GM12878 (cell line): ENCODE measurements around the gene SIRT7. TPM values are rescaled to one million over a fixed set of nuclear protein-coding genes. Genes with fewer than 3 reads are reported as not detected.

Experiments
- ATAC-seq: fragments of 200-7000 bp; cut with Tn5 transposase; 3 replicates; pipeline ENCODE4 v1.9.1; 2020; ENCODE audit warnings: mild to moderate bottlenecking, moderate library complexity
- BruUV-seq: library from RNA; stranded (reverse); fragments of 400-500 nt; replicated peaks from 2 replicates; lab custom pipeline; 2021; lab: Mats Ljungman, UMichigan
- CTCF ChIA-PET: fragments of 300-600 bp; sonication (Branson Sonifier 250); formaldehyde crosslinking; extraction: SDS; loops from one replicate; lab custom pipeline; 2021; ENCODE audit warnings: inconsistent platforms; lab: Yijun Ruan, JAX
- POLR2A ChIA-PET: fragments of 350-600 bp; formaldehyde crosslinking; extraction: SDS; loops from one replicate; lab custom pipeline; 2021; ENCODE audit warnings: inconsistent platforms; lab: Charles Lee
- RAD21 ChIA-PET: fragments of 300-600 bp; sonication (Branson Sonifier 250); formaldehyde crosslinking; loops from one replicate; lab custom pipeline; 2023; ENCODE audit warnings: antibody characterized with exemption; ENCODE audit not compliant: unreplicated experiment; lab: Charles Lee
- SMC1A ChIA-PET: fragments of 300-600 bp; sonication (Branson Sonifier 250); formaldehyde crosslinking; loops from one replicate; lab custom pipeline; 2023; ENCODE audit not compliant: unreplicated experiment, uncharacterized antibody; lab: Charles Lee
- DNase-seq: peaks from one replicate; pipeline ENCODE4 v3.0.0-alpha.2; 2011; ENCODE audit warnings: low read depth, low spot score
- FAIRE-seq: peaks from 3 replicates; lab custom pipeline; 2011; peaks lifted over from hg19 to GRCh38; lab: Jason Lieb, UNC
- H2AFZ ChIP-seq: 2 replicates; pipeline ENCODE4 v1.6.0; 2011; ENCODE audit warnings: low read depth, low read length, control low read depth; ENCODE audit not compliant: control insufficient read depth
- H3K27ac ChIP-seq: 2 replicates; pipeline ENCODE4 v1.5.1; 2011; ENCODE audit warnings: control low read depth; ENCODE audit not compliant: control insufficient read depth, insufficient read depth
- H3K27me3 ChIP-seq, 2 experiments: replicated peaks in 1 of 2; 2 replicates each; pipeline versions ENCODE4 v1.6.0 to v1.6.1; 2011; ENCODE audit warnings: low read length in 1 of 2; ENCODE audit not compliant: control insufficient read depth in 2 of 2, insufficient read depth in 2 of 2
- H3K36me3 ChIP-seq, 2 experiments: 2 replicates each; pipeline ENCODE4 v1.5.1; 2011; ENCODE audit warnings: low read length in 1 of 2; ENCODE audit not compliant: control insufficient read depth in 2 of 2, insufficient read depth in 2 of 2
- H3K4me1 ChIP-seq: 2 replicates; pipeline ENCODE4 v1.6.1; 2011; ENCODE audit warnings: mild to moderate bottlenecking, low read length, moderate library complexity, mixed read lengths; ENCODE audit not compliant: control insufficient read depth, insufficient read depth
- H3K4me2 ChIP-seq: 2 replicates; pipeline ENCODE4 v1.6.0; 2011; ENCODE audit warnings: control low read depth; ENCODE audit not compliant: control insufficient read depth, insufficient read depth
- H3K4me3 ChIP-seq: fragments of 200-600 bp; sonication (generic); 2 replicates; pipeline ENCODE4 v1.5.1; 2016
- H3K79me2 ChIP-seq: 2 replicates; pipeline ENCODE4 v1.6.0; 2011; ENCODE audit warnings: low read length; ENCODE audit not compliant: control insufficient read depth, insufficient read depth
- H3K9ac ChIP-seq: 2 replicates; pipeline ENCODE4 v1.8.0; 2011; ENCODE audit warnings: low read length, control low read depth, mixed read lengths; ENCODE audit not compliant: control insufficient read depth, insufficient read depth
- H3K9me3 ChIP-seq: replicated peaks from 3 replicates; pipeline ENCODE4 v1.5.1; 2011; ENCODE audit warnings: mild to moderate bottlenecking, low read length; ENCODE audit not compliant: control insufficient read depth, insufficient read depth
- H4K20me1 ChIP-seq: 2 replicates; pipeline ENCODE4 v1.6.0; 2011; ENCODE audit not compliant: control insufficient read depth, insufficient read depth
- HCFC1 ChIP-seq: fragments of 150-350 bp; IDR thresholded peaks from 2 replicates; pipeline ENCODE4 v1.6.1; 2014; ENCODE audit warnings: low read length
- KLF5 ChIP-seq: fragments of 450-650 bp; IDR thresholded peaks from 2 replicates; pipeline ENCODE4 v1.6.1; 2014; ENCODE audit warnings: mild to moderate bottlenecking; ENCODE audit not compliant: partially characterized antibody
- NFIC ChIP-seq: IDR thresholded peaks from 2 replicates; pipeline ENCODE4 v1.6.1; 2012; ENCODE audit warnings: low read depth, mild to moderate bottlenecking, inconsistent platforms, low read length, moderate library complexity
- NFXL1 ChIP-seq: fragments of 450-650 bp; IDR thresholded peaks from 2 replicates; pipeline ENCODE4 v1.6.1; 2017; ENCODE audit warnings: antibody characterized with exemption, mild to moderate bottlenecking, borderline replicate concordance
- NFYA ChIP-seq: IDR thresholded peaks from 2 replicates; pipeline ENCODE4 v1.6.1; 2011; ENCODE audit warnings: low read depth, mild to moderate bottlenecking, low read length, improper control_type of control experiment, borderline replicate concordance
- PKNOX1 ChIP-seq: fragments of 450-650 bp; IDR thresholded peaks from 2 replicates; pipeline ENCODE4 v1.6.1; 2016; ENCODE audit warnings: mild to moderate bottlenecking
- POLR2AphosphoS5 ChIP-seq: IDR thresholded peaks from 2 replicates; pipeline ENCODE4 v1.6.1; 2011; ENCODE audit warnings: mild to moderate bottlenecking, low read length, inconsistent platforms
- RAD51 ChIP-seq: fragments of 450-650 bp; IDR thresholded peaks from 2 replicates; pipeline ENCODE4 v1.6.1; 2016; ENCODE audit warnings: moderate library complexity, mild to moderate bottlenecking, inconsistent platforms
- RELA ChIP-seq: fragments of 450-650 bp; IDR thresholded peaks from 2 replicates; pipeline ENCODE4 v1.8.0; 2014; ENCODE audit warnings: borderline replicate concordance; ENCODE audit not compliant: partially characterized antibody
- STAT1 ChIP-seq: fragments of 450-650 bp; conservative IDR thresholded peaks from 2 replicates; pipeline ENCODE4 v1.6.1; 2014; ENCODE audit warnings: antibody characterized with exemption, mild to moderate bottlenecking
- YY1 ChIP-seq: IDR thresholded peaks from 2 replicates; pipeline ENCODE4 v1.6.1; 2011; ENCODE audit warnings: low read depth, mild to moderate bottlenecking, low read length
- ZBTB40 ChIP-seq: fragments of 450-650 bp; IDR thresholded peaks from 2 replicates; pipeline ENCODE4 v1.6.1; 2016; ENCODE audit warnings: mild to moderate bottlenecking, moderate library complexity, borderline replicate concordance
- WGBS: methylation state at CpG from one replicate; pipeline ENCODE4 v1.1.6; 2016; ENCODE audit warnings: low lambda C conversion rate; ENCODE audit not compliant: insufficient replicate concordance, insufficient coverage; ENCODE audit errors: missing lambda C conversion rate; 5-methylcytosine and 5-hydroxymethylcytosine counted together
- in situ Hi-C: fragments of 300-500 bp; cut with MboI; formaldehyde crosslinking; loops from 9 replicates; pipeline ENCODE4 v1.14.3; 2018; ENCODE audit warnings: mixed read lengths
- intact Hi-C: fragments of 100-400 bp; cut with micrococcal nuclease; formaldehyde crosslinking; loops from one replicate; pipeline ENCODE4 v1.14.2; 2022; ENCODE audit not compliant: unreplicated experiment
- polyA plus RNA-seq, 11 experiments: library from polyadenylated mRNA; depleted of rRNA in 4 of 11; unstranded in 6 of 11; stranded (reverse) in 5 of 11; fragments of >200 nt; fragmentation: Nextera tagmentation in 4 of 11; fragmentation: Illumina TruSeq in 1 of 11; extraction: Ambion mirVana in 4 of 11; extraction: Trizol in 1 of 11; gene quantifications; 1 replicate in 1 of 11; 2 replicates in 10 of 11; pipeline versions ENCODE4 v1.2.1 to v1.2.3, GENCODE V29; 2011 to 2016; ENCODE audit warnings: inconsistent platforms in 2 of 11, missing spikeins in 2 of 11, low read depth in 1 of 11
- total RNA-seq, 4 experiments: library from RNA; depleted of rRNA in 3 of 4; stranded (reverse); fragments of >200 nt in 3 of 4; fragmentation: Illumina TruSeq in 1 of 4; extraction: Trizol in 1 of 4; gene quantifications; 2 replicates each; pipeline versions ENCODE4 v1.2.1 to v1.2.3, GENCODE V29; 2013 to 2021
- TF ChIP-seq, protein P1 (sequence below): fragments of 150-350 bp; IDR thresholded peaks from 2 replicates; pipeline ENCODE4 v1.6.1; 2014; ENCODE audit warnings: mild to moderate bottlenecking, low read depth, low read length

Gene SIRT7
- total and polyA plus RNA-seq, 10 of the 15 experiments (the other 5 are each of a cell fraction or from before 2014, with no cell fraction given): 1.2 to 56.2 (median 22.7) TPM

DNA sequence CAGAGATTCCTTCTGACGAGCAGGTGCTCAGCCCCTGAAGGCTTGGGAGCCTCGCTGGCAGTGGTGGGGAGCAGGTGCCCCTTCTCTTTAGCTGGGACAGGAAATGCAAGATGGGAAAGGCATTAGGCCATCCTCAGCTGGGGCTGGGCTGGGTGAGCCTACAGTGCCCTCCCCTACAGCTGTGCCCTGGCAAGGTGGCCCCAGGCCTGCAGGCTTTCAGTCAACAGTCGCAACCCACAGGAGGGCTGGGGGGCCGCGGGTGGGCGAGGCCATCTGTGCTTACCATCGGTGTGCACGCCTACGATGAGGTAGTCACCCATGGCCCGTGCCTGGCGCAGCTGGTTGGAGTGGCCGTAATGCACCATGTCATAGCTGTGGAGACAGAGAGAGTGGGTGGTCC, 8.7 kb downstream of the SIRT7 start:
- WGBS: 90% methylated on average over 12 of the region's 12 CpGs
- H3K27ac ChIP-seq: no peak overlapping the region
- H3K36me3 ChIP-seq: peaks cover 6 to 18% of the 10 kb centered on the region in 2 experiments
- RAD21 ChIA-PET: no interaction called here
- peaks cover 13% of the 10 kb centered on the region for H3K79me2 ChIP-seq
- SMC1A ChIA-PET: no interaction called here
- POLR2A ChIA-PET: interaction anchor here (2.4 kb wide), 1 partner anchor 15 kb away, joined by 13 read pairs; no protein-coding TSS in a partner anchor
- TF ChIP-seq STAT1 (no peak), KLF5 (no peak), RAD51 (no peak), ZBTB40 (no peak), NFYA (no peak), RELA (no peak), NFIC (no peak), POLR2AphosphoS5 (no peak), PKNOX1 (no peak), YY1 (no peak), NFXL1 (no peak), HCFC1 (no peak)
- TF ChIP-seq, protein P1, sequence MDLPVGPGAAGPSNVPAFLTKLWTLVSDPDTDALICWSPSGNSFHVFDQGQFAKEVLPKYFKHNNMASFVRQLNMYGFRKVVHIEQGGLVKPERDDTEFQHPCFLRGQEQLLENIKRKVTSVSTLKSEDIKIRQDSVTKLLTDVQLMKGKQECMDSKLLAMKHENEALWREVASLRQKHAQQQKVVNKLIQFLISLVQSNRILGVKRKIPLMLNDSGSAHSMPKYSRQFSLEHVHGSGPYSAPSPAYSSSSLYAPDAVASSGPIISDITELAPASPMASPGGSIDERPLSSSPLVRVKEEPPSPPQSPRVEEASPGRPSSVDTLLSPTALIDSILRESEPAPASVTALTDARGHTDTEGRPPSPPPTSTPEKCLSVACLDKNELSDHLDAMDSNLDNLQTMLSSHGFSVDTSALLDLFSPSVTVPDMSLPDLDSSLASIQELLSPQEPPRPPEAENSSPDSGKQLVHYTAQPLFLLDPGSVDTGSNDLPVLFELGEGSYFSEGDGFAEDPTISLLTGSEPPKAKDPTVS: no peak
- no peak for DNase-seq
- CTCF ChIA-PET: no interaction called here
- intact Hi-C loops: no loop called here
- FAIRE-seq: no peak
- no peaks in the 10 kb centered on the region for H3K9me3 ChIP-seq
- in situ Hi-C loops: no loop called here
- no peak overlapping the region for H3K4me2 ChIP-seq
- H3K4me1 ChIP-seq: peaks cover 5% of the 10 kb centered on the region; the same call in 1 of the 2 replicates
- H3K4me3 ChIP-seq: no peak overlapping the region
- no peaks in the 10 kb centered on the region for H3K27me3 ChIP-seq
- ATAC-seq: no peak
- H4K20me1 ChIP-seq: no peaks in the 10 kb centered on the region
- no peak overlapping the region for H2AFZ ChIP-seq
- BruUV-seq: no TSS peak
- no peak overlapping the region for H3K9ac ChIP-seq
